Superior temporal gyrus (tissue), 1 donor: Measurements from ENCODE around the gene ELP2.
"Not testable (repeated sequence)": the region's sequence is repeated elsewhere in the genome, so short reads cannot be mapped to it uniquely, and the experiment has no call there.

ENCODE experiments used
- DNase-seq: peaks from one replicate; pipeline ENCODE4 v3.0.0-alpha.2; 2016; ENCODE audit errors: extremely low spot score

Gene ELP2

GRCh38 chr18:36129300-36130038 lies at the start of gene ELP2, which contains the start of gene SLC39A6:
ELP2 (plus strand) TSS chr18:36129899; CDS start chr18:36129934, 35 bp downstream.
SLC39A6 (minus strand) TSS chr18:36129340; CDS start chr18:36127007, 2,333 bp downstream.
- peak; percentile 97 for DNase-seq

GRCh38 chr18:36081118-36081517 lies 48.6 kb upstream of the ELP2 start:
- DNase-seq: not testable (repeated sequence)

- DNase-seq: no peak
Observed at GRCh38 chr18:36083729-36084128, 46.0 kb upstream of the ELP2 start.

- no peak for DNase-seq
Observed at GRCh38 chr18:36085195-36085594, 44.5 kb upstream of the ELP2 start.

- DNase-seq: no peak
Observed at GRCh38 chr18:36086186-36086585, 43.5 kb upstream of the ELP2 start.

GRCh38 chr18:36088256-36088655 lies 41.4 kb upstream of the ELP2 start:
- DNase-seq: no peak

GRCh38 chr18:36089001-36089400 lies 40.7 kb upstream of the ELP2 start:
- DNase-seq: no peak

GRCh38 chr18:36092116-36092515 lies 37.6 kb upstream of the ELP2 start:
- not testable (repeated sequence) for DNase-seq

- no peak for DNase-seq
Observed at GRCh38 chr18:36094431-36094830, 35.3 kb upstream of the ELP2 start.

- peak; percentile 78 for DNase-seq
Observed at GRCh38 chr18:36095936-36096519, 33.7 kb upstream of the ELP2 start.

GRCh38 chr18:36096955-36097354 lies 32.7 kb upstream of the ELP2 start:
- DNase-seq: no peak

- no peak for DNase-seq
Observed at GRCh38 chr18:36099311-36099710, 30.4 kb upstream of the ELP2 start.

- DNase-seq: no peak
Observed at GRCh38 chr18:36101943-36102342, 27.8 kb upstream of the ELP2 start.

GRCh38 chr18:36104749-36105148 lies 24.9 kb upstream of the ELP2 start:
- DNase-seq: no peak

GRCh38 chr18:36107477-36107876 lies 22.2 kb upstream of the ELP2 start:
- no peak for DNase-seq

- no peak for DNase-seq
Observed at GRCh38 chr18:36108196-36108595, 21.5 kb upstream of the ELP2 start.

- DNase-seq: no peak
Observed at GRCh38 chr18:36108601-36109000, 21.1 kb upstream of the ELP2 start.

- DNase-seq: no peak
Observed at GRCh38 chr18:36109737-36110136, 20.0 kb upstream of the ELP2 start.

- DNase-seq: no peak
Observed at GRCh38 chr18:36112302-36112701, 17.4 kb upstream of the ELP2 start.

- no peak for DNase-seq
Observed at GRCh38 chr18:36114251-36114650, 15.4 kb upstream of the ELP2 start.

- no peak for DNase-seq
Observed at GRCh38 chr18:36114738-36115137, 15.0 kb upstream of the ELP2 start.

- DNase-seq: not testable (repeated sequence)
Observed at GRCh38 chr18:36116771-36117170, 12.9 kb upstream of the ELP2 start.

GRCh38 chr18:36120297-36120696 lies 9.4 kb upstream of the ELP2 start:
- no peak for DNase-seq
